ENCODE data around the gene TNFRSF8. TPM values are rescaled to one million over a fixed set of nuclear protein-coding genes. Genes with fewer than 3 reads are reported as not detected.

TNFRSF8 gene
- total and polyA plus RNA-seq, 9 of the 15 experiments (the other 6 are each of a cell fraction or from before 2014, with no cell fraction given) = 3.5 to 38.4 (median 17.1) TPM

DNA sequence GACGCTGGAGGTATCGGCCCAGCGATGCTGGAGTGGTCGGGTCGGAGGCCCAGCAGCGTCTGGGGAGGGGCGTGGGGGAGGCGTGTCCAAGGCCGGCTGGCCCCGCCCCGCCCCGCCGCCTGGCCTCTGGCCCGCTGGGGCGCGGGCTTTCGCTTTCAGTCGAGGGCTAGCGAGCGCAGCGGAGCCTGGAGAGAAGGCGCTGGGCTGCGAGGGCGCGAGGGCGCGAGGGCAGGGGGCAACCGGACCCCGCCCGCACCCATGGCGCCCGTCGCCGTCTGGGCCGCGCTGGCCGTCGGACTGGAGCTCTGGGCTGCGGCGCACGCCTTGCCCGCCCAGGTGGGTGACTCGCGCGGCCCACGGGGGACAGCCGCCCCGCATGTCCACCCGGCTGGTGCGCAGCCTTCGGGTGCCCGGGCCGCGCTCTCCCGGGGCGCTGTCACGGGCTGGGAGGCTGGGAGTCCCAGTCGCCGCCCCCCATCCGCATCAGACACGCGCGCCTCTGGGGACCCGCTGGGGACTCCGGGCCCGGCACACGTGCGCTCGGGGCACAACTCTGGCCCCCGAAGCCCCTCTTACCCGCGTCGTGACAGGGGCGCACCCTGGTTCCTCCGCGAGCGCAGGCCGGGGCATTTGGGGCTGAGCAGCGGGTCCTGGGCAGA, 103.9 kb downstream of the TNFRSF8 start, which contains the start of gene TNFRSF1B (continued):
- TF ChIP-seq BRCA1 (IDR thresholded peaks at IDR 0.05) = no peak
- no peak for TF ChIP-seq BRCA1 (CRISPR knock-in tag; IDR thresholded peaks at IDR 0.05)
- TF ChIP-seq, protein P1, sequence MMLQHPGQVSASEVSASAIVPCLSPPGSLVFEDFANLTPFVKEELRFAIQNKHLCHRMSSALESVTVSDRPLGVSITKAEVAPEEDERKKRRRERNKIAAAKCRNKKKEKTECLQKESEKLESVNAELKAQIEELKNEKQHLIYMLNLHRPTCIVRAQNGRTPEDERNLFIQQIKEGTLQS (IDR thresholded peaks at IDR 0.05) = no peak
- TF ChIP-seq, protein P1 (CRISPR knock-in tag; conservative IDR thresholded peaks at IDR 0.05) = no peak
- TF ChIP-seq GTF2A2 (tag; IDR thresholded peaks at IDR 0.05) = no peak
- TF ChIP-seq ETS1 (conservative IDR thresholded peaks at IDR 0.05; ENCODE audit: control insufficient read depth, low read depth, low read length) = peak; percentile 83
- TF ChIP-seq MCM7 (IDR thresholded peaks at IDR 0.05) = no peak
- TF ChIP-seq TCF3 (CRISPR knock-in tag; IDR thresholded peaks at IDR 0.05) = no peak
- TF ChIP-seq CLOCK (CRISPR knock-in tag; IDR thresholded peaks at IDR 0.05; ENCODE audit: borderline replicate concordance) = no peak
- TF ChIP-seq ZNF766 (CRISPR knock-in tag; conservative IDR thresholded peaks at IDR 0.05) = no peak
- TF ChIP-seq KDM2B (CRISPR knock-in tag; IDR thresholded peaks at IDR 0.05) = peak; percentile 3; the same call in 1 of the 2 replicates
- peak; percentile 28; the same call in 1 of the 2 replicates for TF ChIP-seq SOX6 (IDR thresholded peaks at IDR 0.05)
- TF ChIP-seq JUN (IDR thresholded peaks at IDR 0.05; ENCODE audit: borderline replicate concordance, low read depth, low read length) = no peak
- TF ChIP-seq JUN (CRISPR knock-in tag; IDR thresholded peaks at IDR 0.05; ENCODE audit: borderline replicate concordance) = 0 out of 2 replicates have a peak, but pooled peaks have one; percentile 24
- TF ChIP-seq, protein P2, sequence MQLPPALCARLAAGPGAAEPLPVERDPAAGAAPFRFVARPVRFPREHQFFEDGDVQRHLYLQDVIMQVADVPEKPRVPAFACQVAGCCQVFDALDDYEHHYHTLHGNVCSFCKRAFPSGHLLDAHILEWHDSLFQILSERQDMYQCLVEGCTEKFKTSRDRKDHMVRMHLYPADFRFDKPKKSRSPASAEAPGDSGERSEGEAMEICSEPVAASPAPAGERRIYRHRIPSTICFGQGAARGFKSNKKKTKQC (CRISPR knock-in tag; IDR thresholded peaks at IDR 0.05) = peak; percentile 47; the same call in 1 of the 2 replicates
- TF ChIP-seq BACH1 (tag; IDR thresholded peaks at IDR 0.05) = no peak
- no peak for TF ChIP-seq ATF2 (CRISPR knock-in tag; IDR thresholded peaks at IDR 0.05)
- peak; percentile 21; the same call in 1 of the 2 replicates for TF ChIP-seq ESRRA (IDR thresholded peaks at IDR 0.05; ENCODE audit: borderline replicate concordance, low read depth)
- peak; percentile 74; the same call in 1 of the 2 replicates for TF ChIP-seq THAP7 (CRISPR knock-in tag; IDR thresholded peaks at IDR 0.05)
- no peak for TF ChIP-seq SRSF3 (IDR thresholded peaks at IDR 0.05; ENCODE audit: insufficient read depth, low read length)
- no peak for TF ChIP-seq ZNF354B (CRISPR knock-in tag; IDR thresholded peaks at IDR 0.05)
- no peak for TF ChIP-seq ZNF3 (CRISPR knock-in tag; IDR thresholded peaks at IDR 0.05)
